ENCODE data around the gene AMBP.

Gene AMBP

GRCh38 chr9:114072184-114073140 is 5.6 kb downstream of the AMBP start:
- no peak for DNase-seq

GRCh38 chr9:114071197-114071795 is 6.8 kb downstream of the AMBP start:
- no peak for DNase-seq

DNA sequence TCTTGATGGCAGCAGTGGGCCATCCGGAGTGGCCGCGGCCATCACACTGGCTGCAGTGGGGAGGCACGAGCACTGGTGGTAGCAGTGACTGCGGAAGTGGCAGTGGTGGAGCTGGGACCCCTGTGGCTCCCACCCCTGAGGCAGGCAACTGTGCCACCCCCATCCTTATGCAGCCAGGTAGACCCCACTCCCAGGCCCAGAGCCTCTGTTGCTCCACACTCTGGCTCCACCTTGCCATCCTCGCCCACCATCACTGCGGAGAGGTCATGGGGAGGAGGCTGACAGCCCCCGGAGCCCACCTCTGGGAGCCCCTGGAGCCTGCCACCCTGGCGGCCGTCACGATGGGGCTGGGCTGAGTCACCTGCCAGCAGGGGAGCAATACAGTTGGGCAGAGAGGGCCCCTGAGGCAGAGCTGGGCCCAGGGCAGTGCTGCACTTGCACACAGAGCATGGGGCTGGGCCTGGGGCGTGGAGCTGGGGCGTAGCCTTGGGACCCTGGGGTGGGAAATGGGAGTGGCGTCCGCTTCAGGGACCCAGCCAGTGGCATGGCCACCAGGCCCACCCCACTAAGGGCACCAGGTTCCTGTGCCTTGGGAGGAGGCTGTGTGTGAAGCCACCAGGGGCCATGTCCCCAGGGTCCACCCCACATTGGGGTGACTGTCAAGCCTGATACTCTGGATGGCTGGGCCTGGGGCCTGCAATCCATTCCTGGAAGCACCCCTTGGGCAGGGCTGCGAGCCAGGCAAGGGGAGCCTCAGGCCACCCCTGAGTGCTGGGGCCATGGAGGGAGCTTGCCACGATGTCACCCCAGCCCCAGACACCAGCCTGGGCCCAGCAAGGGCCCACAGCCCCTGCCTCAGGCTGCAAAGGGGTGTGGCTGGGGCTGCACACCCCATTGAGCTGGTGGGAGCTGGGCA is 7.7 kb downstream of the AMBP start:
- DNase-seq = no peak

GRCh38 chr9:114069476-114070187 is 8.5 kb downstream of the AMBP start:
- DNase-seq = no peak

- no peak for DNase-seq
Observed at GRCh38 chr9:114065304-114065703, 12.8 kb downstream of the AMBP start.

- peak; percentile 34 to 73 (median 64) for DNase-seq
Observed at GRCh38 chr9:114061830-114062474, 16.1 kb downstream of the AMBP start.

DNA sequence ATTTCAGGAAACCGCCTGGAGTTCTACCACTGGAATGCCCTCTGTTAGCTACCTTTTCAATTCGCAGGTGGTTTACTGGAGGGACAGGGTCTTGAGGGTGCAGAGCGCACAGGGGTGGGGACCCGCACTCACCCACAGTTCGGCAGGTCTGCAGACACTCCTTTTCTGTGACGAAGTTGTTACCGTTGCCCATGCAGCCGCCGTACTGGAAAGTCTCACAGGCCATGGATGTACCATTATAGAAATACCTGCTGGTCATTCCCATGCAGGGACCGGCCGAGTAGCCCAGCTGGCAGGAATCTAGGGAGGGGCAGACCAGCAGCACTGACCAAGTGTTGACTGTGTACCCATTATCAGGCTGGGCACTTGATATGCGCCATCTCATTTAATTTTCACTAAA is 16.8 kb downstream of the AMBP start:
- DNase-seq = no peak

- DNase-seq = no peak
Observed at GRCh38 chr9:114060711-114061110, 17.4 kb downstream of the AMBP start.

- no peak for DNase-seq
Observed at GRCh38 chr9:114060070-114060469, 18.0 kb downstream of the AMBP start.

GRCh38 chr9:114059047-114059803 is 18.9 kb downstream of the AMBP start:
- no peak for DNase-seq

- no peak for DNase-seq
Observed at GRCh38 chr9:114058688-114059046, 19.4 kb downstream of the AMBP start.

GRCh38 chr9:114057161-114057885 is 20.8 kb downstream of the AMBP start:
- DNase-seq = no peak

DNA sequence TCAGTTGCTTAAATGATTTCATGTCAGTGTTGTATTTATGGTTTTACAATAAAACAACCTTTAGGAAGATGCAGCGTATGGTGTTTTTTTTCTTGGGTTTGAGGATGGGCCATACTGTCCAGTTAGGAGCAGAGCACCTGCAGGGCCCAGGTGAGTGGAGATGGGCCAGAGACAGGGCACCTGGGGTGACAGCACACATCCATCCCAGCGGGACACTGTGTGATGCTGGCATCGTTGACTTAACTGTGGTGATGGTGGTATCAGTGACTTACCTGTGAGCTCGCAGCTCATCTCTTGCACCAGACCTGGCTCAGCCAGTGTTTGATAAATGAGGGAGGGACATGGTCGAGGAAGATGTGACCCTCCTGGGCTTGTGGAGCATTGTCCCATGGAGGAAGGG is 21.6 kb downstream of the AMBP start:
- DNase-seq = no peak

GRCh38 chr9:114055894-114056293 is 22.2 kb downstream of the AMBP start:
- DNase-seq = no peak

DNA sequence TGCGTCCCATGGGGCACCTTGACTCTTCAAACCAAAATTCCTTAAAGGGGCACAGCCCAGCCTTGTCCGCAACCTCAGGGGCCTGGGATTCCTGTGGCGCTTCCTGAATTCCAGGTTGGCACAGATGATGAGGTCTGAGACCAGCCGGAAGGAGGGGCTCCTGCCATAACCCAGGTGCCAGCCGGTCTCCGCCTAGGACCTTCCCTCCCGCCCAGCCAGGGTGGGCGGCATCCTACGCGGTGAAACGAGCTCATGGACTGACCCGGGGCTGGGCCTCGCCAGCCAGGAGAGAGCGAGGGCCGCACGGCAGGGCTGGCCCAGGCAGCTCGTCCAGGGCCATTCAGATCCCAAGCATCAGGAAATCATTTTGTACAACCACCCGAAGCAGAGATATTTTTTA is 23.0 kb downstream of the AMBP start:
- no peak for DNase-seq

- DNase-seq = no peak
Observed at GRCh38 chr9:114054191-114054690, 23.9 kb downstream of the AMBP start.

DNA sequence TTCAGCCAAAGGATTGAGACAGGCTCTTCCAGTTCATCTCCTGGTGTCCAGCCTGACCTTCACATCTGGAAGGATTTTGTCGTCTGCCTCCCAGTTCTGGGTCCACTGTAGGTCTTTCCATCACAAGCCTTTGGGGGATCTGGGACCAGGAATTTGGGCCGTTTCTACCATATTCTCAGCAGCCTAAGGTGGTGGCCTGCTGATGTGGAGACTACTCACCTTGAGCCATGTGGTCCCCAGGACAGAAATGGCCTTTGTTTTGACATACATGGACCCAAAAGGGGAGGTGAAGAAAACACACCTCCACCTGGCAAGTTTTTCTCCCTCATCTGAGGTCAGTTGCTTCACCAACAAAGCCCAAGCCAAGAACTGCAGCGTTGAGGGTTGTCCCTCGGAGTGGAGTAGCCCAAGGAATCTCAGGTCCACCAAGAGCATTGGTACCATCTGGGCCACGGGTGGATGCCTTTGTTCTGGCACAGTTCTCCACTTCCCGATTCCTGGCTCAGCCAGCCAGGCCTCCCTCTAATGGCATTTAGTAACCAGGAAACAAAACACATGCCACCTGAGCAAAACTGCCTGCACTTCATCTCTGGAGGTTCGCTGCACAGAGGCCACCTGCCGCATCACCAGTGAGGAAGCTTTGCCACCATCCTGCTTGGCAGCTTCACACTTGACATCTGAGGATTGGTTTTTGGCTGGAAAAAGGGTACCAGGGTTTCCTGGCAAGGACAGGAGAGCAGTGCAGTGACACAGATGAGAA is 24.7 kb downstream of the AMBP start:
- no peak for DNase-seq

DNA sequence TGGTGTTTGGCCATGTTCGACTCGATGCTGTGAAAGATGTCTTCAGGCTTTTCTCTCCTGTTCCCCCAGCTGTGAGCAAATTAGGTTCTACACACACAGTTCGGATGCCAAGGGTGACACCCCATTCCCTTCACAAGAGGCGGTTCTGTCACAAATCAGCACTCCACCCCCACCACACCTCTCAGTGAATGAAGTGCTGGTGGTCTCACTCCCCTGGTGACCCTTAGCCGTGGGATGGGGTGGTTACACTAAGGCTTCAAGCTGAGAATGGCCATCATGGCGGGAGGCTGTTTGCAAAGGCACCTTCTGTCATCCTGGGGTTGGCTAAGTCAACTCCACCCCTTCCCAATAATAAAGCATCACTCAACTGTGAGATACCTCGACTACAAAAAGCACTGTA is 26.4 kb downstream of the AMBP start:
- no peak for DNase-seq

DNA sequence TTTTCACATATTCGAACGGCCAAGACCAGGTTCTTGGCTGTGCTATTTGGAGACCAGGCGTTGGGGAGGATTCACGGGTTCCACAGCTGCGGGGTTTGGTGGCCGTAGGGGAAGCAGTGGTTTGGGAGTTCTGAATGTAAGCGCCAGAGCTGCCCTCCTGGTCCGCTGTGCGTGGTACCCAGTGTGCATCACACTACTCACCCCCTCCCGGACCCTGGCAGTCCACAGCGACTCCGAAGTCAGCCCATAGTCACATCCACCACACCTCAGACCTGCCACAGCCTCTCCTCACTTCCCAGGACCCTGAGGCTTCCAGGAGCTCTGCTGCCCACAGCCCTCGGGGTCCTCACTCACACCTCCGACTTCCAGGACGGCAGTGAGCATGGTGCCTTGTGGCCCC is 26.8 kb downstream of the AMBP start:
- DNase-seq = no peak
